GM06990 (cell line): ENCODE results near the gene ATP6V1G2.

Source experiments
- DNase-seq: peaks from one replicate; pipeline ENCODE4 v3.0.0-alpha.2; 2011; ENCODE audit not compliant: insufficient read length; ENCODE audit errors: extremely low read depth
- H3K27me3 ChIP-seq: replicated peaks from 2 replicates; pipeline ENCODE4 v1.6.0; 2011; ENCODE audit warnings: low read length; ENCODE audit not compliant: control insufficient read depth, insufficient read depth
- H3K36me3 ChIP-seq: 2 replicates; pipeline ENCODE4 v1.5.1; 2011; ENCODE audit warnings: low read length; ENCODE audit not compliant: control insufficient read depth, insufficient read depth
- H3K4me3 ChIP-seq: replicated peaks from 2 replicates; pipeline ENCODE4 v1.5.1; 2011; ENCODE audit warnings: low read depth, mild to moderate bottlenecking, control low read depth, low read length
- CTCF ChIP-seq: IDR thresholded peaks from 2 replicates; pipeline ENCODE4 v1.5.1; 2011; ENCODE audit warnings: low read length, control low read depth, mild to moderate bottlenecking, inconsistent platforms; ENCODE audit not compliant: insufficient read depth, poor library complexity, severe bottlenecking

ATP6V1G2 gene

GRCh38 chr6:31573239-31574105 lies 27.1 kb upstream of the ATP6V1G2 start:
- no peaks in the 10 kb centered on the region for H3K27me3 ChIP-seq
- H3K36me3 ChIP-seq, result peaks cover 9% of the 10 kb centered on the region
- DNase-seq, result no peak
- no peak for TF ChIP-seq CTCF
- peak overlapping the region; percentile 71 for H3K4me3 ChIP-seq

GRCh38 chr6:31572041-31572911 lies 25.9 kb upstream of the ATP6V1G2 start, which contains the start of gene LTA:
TSS of gene LTA (plus strand) at chr6:31572289. CDS start at chr6:31572743, 454 bp downstream.
- peak; percentile 80 for DNase-seq
- H3K4me3 ChIP-seq, result peak within 1 kb of the TSS; percentile 71
- no peak for TF ChIP-seq CTCF
- H3K27me3 ChIP-seq, result no peaks in the 10 kb centered on the region
- H3K36me3 ChIP-seq, result peaks cover 4% of the 10 kb centered on the region

GRCh38 chr6:31569861-31570536 lies 23.6 kb upstream of the ATP6V1G2 start:
- DNase-seq, result no peak
- Histone ChIP-seq H3K36me3 (no peaks in the 10 kb centered on the region), H3K4me3 (no peak overlapping the region), H3K27me3 (no peaks in the 10 kb centered on the region)
- no peak for TF ChIP-seq CTCF

- no peak for DNase-seq
- H3K27me3 ChIP-seq, result no peaks in the 10 kb centered on the region
- TF ChIP-seq CTCF, result no peak
- peak overlapping the region; percentile 17; the same call in 1 of the 2 replicates for H3K4me3 ChIP-seq
- H3K36me3 ChIP-seq, result no peaks in the 10 kb centered on the region
These were observed 22.1 kb upstream of the ATP6V1G2 start for GRCh38 chr6:31568537-31568961.

GRCh38 chr6:31567531-31568370 lies 21.3 kb upstream of the ATP6V1G2 start:
- no peaks in the 10 kb centered on the region for H3K27me3 ChIP-seq
- DNase-seq, result no peak
- no peak for TF ChIP-seq CTCF

More at GRCh38 chr6:31567531-31568370, 21.3 kb upstream of the ATP6V1G2 start:
- H3K4me3 ChIP-seq, result peak overlapping the region; percentile 9; the same call in 1 of the 2 replicates
- no peaks in the 10 kb centered on the region for H3K36me3 ChIP-seq
